GM23338 (cell line): ENCODE measurements around the gene BCKDK.

Source experiments
- CTCF ChIP-seq, 2 experiments: fragments of 200-600 bp in 1 of 2; sonication (generic) in 1 of 2; conservative IDR thresholded peaks; 2 replicates each; pipeline versions ENCODE4 v1.5.1 to v1.6.1; 2016 to 2017; ENCODE audit warnings: antibody characterized with exemption in 2 of 2, low read depth in 2 of 2, mild to moderate bottlenecking in 2 of 2, moderate library complexity in 1 of 2
- JUNB ChIP-seq: IDR thresholded peaks from one replicate; pipeline ENCODE4 v1.6.1; 2016; ENCODE audit warnings: antibody characterized with exemption; ENCODE audit not compliant: unreplicated experiment

GRCh38 chr16:31094424-31095120 lies 13.6 kb upstream of the BCKDK start, which contains the start of gene VKORC1:
- TF ChIP-seq CTCF (conservative IDR thresholded peaks at IDR 0.05; ENCODE audit: low read depth in 2 of 2) (no peak), JUNB (no peak)
